Fibroblast of the conjunctiva (primary cell): ENCODE measurements around the gene FHL1.
"Not testable (repeated sequence)": the region's sequence is repeated elsewhere in the genome, so short reads cannot be mapped to it uniquely, and the experiment has no call there.

Source experiments
- DNase-seq: peaks from one replicate; pipeline ENCODE4 v3.0.0-alpha.2; 2010; ENCODE audit warnings: low read depth

The FHL1 gene

GRCh38 chrX:136147315-136147901, at the start of gene FHL1:
Gene FHL1 (plus strand): TSS chrX:136147533.
- no peak for DNase-seq

GRCh38 chrX:136097871-136098805, 49.2 kb upstream of the FHL1 start:
- no peak for DNase-seq

GRCh38 chrX:136104936-136105335, 42.4 kb upstream of the FHL1 start:
- no peak for DNase-seq

- DNase-seq: no peak
Measured at GRCh38 chrX:136106920-136107528, 40.3 kb upstream of the FHL1 start.

- not testable (repeated sequence) for DNase-seq
Measured at GRCh38 chrX:136108905-136109304, 38.4 kb upstream of the FHL1 start.

- DNase-seq: no peak
Measured at GRCh38 chrX:136112286-136112685, 35.0 kb upstream of the FHL1 start.

- DNase-seq: no peak
Measured at GRCh38 chrX:136112778-136113177, 34.6 kb upstream of the FHL1 start.

- no peak for DNase-seq
Measured at GRCh38 chrX:136115126-136115903, 32.0 kb upstream of the FHL1 start.

GRCh38 chrX:136115904-136116297, 31.4 kb upstream of the FHL1 start:
- DNase-seq: no peak

- peak; percentile 45 for DNase-seq
Measured at GRCh38 chrX:136121788-136122187, 25.5 kb upstream of the FHL1 start.

GRCh38 chrX:136122207-136122606, 25.1 kb upstream of the FHL1 start:
- no peak for DNase-seq

GRCh38 chrX:136125106-136125505, 22.2 kb upstream of the FHL1 start:
- no peak for DNase-seq

- DNase-seq: no peak
Measured at GRCh38 chrX:136126371-136126770, 21.0 kb upstream of the FHL1 start.

GRCh38 chrX:136126872-136127406, 20.4 kb upstream of the FHL1 start:
- no peak for DNase-seq

GRCh38 chrX:136128743-136129142, 18.6 kb upstream of the FHL1 start:
- no peak for DNase-seq

- DNase-seq: peak; percentile 70
Measured at GRCh38 chrX:136130931-136131833, 16.2 kb upstream of the FHL1 start.

- DNase-seq: no peak
Measured at GRCh38 chrX:136138939-136139338, 8.4 kb upstream of the FHL1 start.

GRCh38 chrX:136141569-136141968, 5.8 kb upstream of the FHL1 start:
- no peak for DNase-seq

- no peak for DNase-seq
Measured at GRCh38 chrX:136142592-136142991, 4.7 kb upstream of the FHL1 start.

GRCh38 chrX:136143711-136144110, 3.6 kb upstream of the FHL1 start:
- no peak for DNase-seq
